ENCODE results near the gene PPIL1.
"Not testable (repeated sequence)": the region's sequence is repeated elsewhere in the genome, so short reads cannot be mapped to it uniquely, and the experiment has no call there.

The PPIL1 gene

DNA sequence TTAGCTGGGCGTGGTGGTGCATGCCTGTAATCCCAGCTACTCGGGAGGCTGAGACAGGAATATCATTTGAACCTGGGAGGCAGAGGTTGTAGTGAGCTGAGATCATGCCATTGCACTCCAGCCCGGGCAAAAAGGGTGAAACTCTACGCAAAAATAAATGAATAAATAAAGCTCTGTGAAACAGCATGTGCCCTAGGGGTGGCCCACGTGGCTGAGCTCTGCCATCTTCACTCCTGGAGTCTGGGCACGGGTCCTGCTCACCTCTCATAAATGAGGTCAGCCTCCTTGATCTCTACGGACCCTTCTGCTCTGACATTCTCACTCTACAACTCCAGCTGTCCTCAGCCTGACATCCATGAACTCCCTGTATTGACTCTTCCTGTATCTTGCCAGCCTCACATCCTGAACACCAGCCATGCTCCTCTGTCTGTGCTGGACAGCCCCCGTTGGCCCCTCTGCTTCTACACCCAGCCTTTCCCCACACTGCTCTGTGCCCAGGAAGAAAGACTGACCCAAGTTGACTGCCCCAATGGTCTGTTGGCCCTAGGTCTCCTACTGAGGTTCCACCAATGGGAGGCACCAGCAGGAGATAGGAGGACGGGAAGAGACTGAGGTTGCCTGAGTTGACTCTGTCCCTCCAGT, 57.3 kb downstream of the PPIL1 start:
- DNase-seq (ENCODE audit: low read depth, low spot score), result no peak

DNA sequence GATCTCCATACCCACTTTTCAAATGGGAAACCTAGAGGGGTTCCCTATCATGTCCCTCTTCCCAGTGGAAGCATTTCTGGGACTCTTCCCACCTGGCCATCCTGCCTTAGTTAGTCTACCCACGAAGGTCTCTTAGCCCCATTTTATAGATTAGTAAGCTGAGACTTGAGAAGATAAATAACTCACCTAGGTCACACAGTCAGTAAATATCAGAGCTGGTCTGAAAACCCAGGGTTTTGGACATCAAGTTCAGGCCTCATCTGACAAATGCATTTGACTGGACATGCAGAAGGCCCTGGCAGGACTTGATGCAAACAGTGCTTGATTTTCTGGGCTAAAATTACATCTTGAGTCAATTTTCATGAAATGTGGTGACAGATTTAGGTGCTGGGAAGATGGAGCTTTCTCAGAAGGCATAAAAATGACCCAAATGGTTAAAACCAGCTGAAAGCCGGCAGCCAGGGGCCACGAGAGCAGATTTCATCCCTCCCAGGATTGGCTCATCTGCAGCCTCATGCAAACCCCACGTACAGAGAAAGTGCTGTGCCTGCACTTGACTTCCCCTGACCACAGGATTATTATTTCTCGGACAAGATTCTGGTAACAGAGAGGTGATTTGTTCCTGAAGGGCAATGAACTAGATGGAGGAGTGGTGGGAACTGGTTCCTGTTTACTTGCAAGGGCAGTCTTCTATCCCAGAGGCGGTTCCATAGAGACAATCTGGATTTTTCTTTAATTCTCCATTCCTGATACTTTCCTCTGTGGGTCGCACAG, 58.5 kb downstream of the PPIL1 start:
- DNase-seq (ENCODE audit: low read depth, low spot score), result no peak

DNA sequence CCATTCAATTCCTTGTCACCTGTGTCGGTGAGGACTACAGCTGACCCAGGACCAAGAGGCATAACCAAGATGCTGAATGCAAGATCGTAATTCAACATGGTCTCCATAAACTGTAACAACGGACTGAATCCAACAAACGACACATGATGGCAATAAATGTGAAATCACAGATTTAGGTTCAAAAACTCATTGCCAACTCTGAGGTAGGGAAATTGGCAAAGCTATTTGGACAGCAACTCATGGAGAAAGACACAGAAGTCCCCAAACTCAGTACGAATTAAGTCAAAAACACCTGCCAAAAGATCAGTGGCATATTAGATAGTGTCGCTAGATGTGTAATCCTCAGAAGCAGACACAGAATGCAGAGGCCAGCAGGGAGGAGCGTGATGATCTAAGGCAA, 60.4 kb downstream of the PPIL1 start:
- no peak for DNase-seq (ENCODE audit: low read depth, low spot score)

DNA sequence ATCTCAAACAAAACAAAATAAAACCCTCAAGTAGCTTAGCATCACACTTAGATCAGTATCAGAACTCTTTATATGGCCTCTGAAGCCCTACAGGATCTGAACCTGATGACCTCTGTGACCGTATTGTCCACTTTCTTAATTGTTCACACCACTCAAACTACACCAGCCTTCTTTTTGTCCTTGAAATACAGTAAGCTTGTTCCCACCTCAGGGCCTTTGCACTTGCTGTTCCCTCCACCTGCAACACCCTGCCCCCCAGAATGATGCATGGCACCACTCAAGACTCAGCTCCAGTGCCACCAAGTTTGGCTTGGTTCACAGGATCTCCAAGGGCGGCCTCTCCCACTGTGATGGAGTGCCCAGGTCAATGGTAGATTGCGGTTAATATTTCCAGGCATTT, 61.1 kb downstream of the PPIL1 start:
- DNase-seq (ENCODE audit: low read depth, low spot score), result no peak

DNA sequence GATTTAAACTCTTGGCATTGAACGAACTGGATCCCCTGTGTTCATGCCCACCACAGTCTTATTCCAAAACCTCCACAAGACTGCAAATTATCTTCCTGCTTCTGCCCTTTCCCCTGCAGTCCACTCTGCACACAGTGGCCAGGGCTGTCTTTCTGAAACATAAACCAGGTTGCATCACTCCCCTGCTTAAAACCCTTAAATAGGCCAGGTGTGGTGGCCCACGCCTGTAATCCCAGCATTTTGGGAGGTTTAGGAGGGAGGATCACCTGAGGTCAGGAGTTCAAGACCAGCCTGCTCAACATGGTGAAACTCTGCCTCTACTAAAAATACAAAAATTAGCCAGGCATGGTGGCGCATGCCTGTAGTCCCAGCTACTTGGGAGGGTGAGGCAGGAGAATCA, 61.6 kb downstream of the PPIL1 start:
- DNase-seq (ENCODE audit: low read depth, low spot score), result not testable (repeated sequence)

DNA sequence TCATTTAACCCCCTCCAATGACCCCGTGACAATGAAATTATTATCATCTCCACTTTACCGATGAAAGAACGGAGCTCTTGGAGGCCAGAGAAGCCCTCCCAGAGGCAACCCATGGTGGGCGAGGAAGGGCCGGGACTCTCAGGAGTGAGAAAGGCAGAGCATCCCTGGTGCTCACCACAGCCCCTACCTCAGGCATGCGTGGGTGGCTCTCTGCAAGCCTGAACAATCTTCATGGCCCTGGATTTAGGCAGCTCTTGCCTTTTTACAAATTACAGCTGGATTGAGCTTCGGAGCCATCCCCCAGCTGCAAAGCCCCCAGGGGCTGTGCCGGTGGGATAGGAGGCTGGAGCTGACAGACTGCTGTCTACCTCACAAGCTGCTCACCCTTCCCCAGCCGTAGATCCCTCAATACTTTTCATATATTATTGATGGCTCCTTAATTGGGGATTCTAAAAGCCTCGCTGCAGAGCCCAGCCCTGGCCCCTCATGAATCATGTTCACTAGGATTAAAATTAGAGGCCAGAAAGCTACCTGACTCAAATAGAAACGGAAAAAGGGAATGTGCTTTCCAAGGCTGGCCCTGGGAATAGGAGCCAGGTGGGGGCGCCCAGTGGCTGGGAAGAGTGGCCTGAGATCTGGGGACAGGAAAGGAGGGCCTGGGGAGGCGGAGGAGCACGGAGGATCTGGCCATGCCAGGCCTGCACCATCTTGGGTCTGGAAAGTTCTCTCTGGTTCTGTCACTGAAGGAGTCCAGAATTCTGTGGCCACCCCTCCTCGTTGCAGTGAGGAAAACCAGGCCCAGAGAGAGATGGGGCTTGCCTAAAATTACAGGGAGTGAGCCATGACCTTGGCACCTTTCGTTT, 64.4 kb downstream of the PPIL1 start:
- no peak for DNase-seq (ENCODE audit: low read depth, low spot score)

DNA sequence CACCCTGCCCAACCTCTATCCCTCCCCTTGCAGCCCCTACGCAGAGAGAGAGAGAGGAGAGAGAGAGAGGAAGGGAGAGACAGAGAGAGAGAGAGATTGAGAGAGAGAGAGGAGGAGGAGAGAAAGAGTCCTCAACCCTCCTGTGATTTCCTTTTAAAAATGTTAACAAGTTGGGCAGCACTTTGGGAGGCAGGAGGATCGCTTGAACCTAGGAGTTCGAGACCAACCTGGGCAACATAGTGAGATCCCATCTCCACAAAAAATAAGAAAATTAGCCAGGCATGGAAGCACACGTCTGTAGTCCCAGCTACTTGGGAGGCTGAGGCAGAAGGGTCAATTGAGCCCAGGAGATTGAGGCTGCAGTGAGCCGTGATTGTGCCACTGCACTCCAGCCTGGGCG, 65.4 kb downstream of the PPIL1 start:
- DNase-seq (ENCODE audit: low read depth, low spot score), result no peak

DNA sequence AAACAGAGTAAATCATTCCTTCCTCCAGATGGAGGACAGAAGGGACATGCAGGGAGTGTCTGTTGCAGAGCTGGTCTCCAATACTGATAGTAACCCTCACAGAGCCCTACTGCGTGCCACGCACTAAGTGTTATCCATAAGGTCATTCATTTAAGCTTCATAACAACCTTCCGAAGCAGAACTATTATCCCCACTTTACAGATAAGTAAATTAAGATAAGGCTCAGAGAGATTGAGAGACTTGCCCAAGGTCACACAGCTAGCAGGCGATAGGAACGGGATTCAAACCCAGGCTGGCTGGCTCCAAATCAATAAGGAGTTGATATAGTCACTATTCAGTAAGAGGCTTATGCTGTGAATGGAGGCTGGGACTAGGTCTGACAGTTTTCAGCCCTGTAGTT, 66.0 kb downstream of the PPIL1 start:
- no peak for DNase-seq (ENCODE audit: low read depth, low spot score)

DNA sequence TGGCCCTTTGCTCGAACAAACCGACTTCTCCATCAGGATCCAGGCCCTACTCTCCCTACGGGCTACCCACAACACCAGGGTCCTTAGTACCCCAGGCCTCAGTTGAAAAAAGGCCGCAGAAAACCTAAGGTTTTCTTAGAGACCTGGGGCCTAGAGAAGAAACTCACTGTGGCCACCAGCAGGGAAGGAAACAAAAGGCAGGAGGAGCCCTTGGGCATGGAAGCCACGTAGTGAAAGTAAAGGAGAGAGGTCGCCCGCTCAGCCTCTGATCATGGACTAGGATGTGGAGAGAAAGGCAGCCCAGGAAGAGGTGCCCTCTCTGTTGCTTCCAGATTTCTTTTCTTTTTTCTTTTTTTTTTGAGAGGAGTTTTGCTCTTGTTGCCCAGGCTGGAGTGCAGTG, 66.9 kb downstream of the PPIL1 start:
- no peak for DNase-seq (ENCODE audit: low read depth, low spot score)

DNA sequence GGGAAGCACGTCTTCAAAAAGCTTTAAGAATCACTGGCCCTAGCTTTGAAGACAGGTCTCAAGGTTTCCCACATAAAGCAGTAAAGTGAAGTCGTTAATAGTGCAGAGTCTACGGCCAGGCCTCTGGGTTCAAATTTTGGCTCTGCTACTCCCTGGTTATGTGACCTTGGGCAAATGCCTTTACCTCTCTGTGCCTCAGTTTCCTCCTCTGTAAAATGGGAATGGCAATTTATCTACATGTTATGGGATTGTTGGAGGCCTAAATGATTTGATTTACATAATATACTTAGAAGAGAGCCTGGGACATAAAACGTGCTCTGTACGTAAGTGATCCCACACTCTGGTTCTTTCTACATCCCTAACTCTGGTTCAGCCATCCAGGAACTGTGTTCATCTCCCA, 67.5 kb downstream of the PPIL1 start:
- DNase-seq (ENCODE audit: low read depth, low spot score), result no peak

DNA sequence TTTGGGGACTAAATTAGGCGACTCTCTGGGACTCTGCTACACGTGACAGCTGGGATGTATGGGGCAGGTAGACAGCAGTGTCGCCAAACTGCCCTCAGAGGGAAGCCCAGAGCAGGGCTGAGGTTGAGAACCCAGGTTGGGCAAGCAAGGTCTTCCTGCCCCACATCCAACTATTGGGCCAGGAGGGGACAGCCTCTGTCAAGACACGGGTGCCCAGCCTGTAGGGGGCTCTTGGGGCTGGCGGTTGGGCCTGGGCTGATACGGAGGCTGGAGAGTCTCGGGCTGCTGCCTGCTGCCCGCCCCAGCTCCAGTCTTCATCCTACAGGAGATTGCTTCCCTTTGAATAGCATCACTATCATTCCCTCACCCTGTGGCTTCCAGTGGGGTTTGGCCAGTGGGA, 68.7 kb downstream of the PPIL1 start:
- no peak for DNase-seq (ENCODE audit: low read depth, low spot score)

DNA sequence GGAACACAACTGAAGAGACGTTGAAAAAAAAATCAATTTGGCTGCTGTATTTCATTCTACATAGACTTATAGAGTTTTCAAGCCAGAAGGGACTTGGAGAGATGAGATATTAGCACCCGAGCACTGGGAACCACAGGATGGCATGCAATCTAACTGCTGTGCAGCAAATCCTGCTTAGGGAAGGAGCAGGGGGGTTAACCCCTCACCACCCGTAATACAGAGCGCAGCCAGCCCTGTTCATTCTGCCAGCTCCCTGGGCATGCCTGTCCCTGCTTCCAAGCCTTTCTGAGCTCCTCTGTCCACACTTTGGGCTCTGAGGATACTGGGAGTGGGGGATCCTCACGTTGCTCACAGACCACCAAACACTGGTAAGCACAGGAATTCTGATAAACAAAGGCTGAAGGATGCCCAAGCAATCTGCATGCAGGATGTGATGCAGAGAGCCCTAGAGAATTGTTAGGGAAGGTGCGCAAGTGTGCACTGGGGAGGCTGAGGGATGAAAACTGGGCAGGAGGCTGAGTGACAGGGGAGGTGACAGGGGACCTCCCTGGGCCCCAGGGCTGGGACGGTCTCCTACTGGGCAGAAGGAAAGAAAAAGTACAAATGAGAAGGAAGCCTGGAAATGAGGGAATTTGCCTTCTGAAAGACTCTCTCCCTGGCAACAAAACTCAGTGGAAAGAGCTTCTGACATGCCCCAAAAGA, 69.4 kb downstream of the PPIL1 start:
- no peak for DNase-seq (ENCODE audit: low read depth, low spot score)
